GM18951 (cell line): ENCODE results near the gene MRGPRG.

Experiments
- POLR2A ChIP-seq: IDR thresholded peaks from 4 replicates; pipeline ENCODE4 v1.6.1; 2011; ENCODE audit warnings: mild to moderate bottlenecking; ENCODE audit not compliant: insufficient read length, insufficient read depth; ENCODE audit errors: extremely low read depth
- in situ Hi-C: fragments of 300-500 bp; cut with MboI; formaldehyde crosslinking; loops from one replicate; pipeline ENCODE4 v1.12.0; 2022; ENCODE audit warnings: low sequenced_read_pairs, mixed read lengths, inconsistent platforms; ENCODE audit not compliant: unreplicated experiment

MRGPRG gene

DNA sequence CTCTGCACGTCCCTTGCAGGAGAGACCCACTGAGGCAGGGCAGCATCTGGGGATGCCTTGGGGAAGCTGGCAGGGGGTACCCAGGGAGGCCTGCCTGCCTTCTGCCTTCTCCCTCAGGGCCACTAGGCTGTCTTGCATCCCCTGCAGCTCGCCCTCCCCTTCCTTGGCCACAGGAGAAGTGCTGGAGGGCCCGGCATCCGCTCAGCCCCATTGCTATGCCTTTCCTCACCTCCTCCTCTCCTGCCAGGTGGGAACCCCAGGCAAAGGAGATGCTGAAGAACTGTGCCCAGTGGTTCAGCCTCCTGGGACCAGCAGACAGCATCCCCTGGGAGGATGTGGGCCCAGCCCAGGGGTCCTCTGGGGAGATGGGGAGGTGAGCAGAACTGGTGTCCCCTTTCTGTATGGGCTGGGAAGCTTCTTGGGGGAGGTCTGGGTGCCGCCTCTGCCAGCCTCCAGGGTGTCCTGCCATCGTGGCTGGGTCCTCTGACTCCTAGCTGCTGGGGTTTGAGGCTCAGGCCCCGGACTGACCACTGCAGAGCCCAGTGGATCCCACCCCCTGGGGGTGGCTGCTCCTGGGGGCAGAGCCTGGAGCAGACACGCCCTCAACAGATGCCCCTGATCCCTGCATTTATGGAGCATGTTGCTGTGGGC is 20.6 kb downstream of the MRGPRG start:
- no peak for TF ChIP-seq POLR2A
- in situ Hi-C loops: no loop called here

DNA sequence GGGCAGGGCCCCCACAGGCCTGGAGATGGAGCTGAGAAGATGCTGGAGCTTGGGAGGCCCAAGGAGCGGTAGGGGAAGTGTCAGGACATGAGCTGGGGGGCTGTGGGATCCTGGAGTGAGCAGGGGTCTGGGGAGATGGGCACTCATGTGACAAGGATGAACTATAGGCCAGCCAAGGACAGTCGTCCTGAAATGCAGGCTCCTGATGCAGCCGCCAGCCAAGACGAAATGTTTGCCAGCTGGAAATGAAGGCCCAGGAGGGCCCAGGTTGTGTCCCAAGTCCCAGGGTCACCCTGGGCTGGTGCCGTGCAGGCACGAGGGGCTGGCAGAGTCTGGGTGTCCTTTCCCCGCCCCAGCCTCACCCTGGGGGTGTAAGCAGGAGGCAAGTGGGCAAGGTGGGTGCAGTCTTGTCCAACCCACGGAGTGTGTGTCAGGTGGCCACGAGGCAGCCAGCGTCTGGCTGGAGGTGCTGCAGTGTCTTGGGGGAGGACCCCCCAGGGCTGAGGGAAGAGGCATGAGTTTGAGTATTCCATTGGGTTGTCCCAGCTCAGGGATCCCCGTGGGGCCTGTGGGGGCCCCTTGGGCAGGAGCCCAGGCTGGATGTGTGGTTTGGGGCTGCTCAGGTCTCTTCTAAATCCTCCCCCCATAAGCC is 21.4 kb downstream of the MRGPRG start:
- in situ Hi-C loops: no loop called here
- TF ChIP-seq POLR2A: no peak

DNA sequence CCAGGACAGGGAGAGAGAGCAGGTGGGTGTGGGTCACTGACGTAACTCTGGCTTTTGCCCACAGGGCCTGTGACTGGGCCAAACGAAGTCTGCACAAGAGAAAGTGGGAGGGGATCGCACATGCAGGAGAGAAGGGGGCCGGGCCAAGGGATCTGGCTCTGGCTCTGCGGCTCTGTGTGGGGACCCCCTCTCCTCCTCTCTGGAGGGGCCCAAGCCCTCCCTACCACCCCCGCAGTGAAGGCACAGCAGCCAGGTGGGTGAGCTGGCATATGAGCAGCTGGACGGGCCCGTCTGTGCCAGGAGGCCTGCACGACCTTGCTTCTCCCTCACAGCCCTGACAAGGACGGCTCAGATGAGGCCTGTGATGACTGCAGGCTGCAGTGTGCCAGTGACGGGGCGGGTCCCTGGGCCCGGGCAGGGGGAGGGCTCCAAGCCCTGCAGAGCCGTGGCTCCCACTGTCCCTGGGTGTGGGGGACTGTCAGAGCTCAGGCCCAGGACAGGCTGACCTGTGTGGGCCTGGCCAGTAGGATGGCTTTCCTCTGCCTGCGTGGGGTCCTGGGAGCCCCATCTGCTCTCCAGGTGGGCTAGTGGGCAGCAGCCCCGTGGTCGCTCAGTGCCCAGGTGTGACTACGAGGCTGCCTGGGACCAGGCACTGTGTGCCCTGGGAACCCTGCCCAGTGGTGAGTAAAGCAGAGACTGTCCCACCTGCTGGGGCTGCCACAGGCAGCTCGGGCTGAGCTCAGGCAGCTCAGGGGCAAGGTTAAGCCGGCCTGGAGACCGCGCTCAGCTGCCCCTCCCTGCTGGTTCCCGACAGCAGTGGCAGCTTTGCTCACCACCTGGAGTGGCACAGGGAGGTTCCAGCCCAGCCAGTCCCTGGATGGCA is 22.2 kb downstream of the MRGPRG start:
- TF ChIP-seq POLR2A: no peak
- in situ Hi-C loops: no loop called here

DNA sequence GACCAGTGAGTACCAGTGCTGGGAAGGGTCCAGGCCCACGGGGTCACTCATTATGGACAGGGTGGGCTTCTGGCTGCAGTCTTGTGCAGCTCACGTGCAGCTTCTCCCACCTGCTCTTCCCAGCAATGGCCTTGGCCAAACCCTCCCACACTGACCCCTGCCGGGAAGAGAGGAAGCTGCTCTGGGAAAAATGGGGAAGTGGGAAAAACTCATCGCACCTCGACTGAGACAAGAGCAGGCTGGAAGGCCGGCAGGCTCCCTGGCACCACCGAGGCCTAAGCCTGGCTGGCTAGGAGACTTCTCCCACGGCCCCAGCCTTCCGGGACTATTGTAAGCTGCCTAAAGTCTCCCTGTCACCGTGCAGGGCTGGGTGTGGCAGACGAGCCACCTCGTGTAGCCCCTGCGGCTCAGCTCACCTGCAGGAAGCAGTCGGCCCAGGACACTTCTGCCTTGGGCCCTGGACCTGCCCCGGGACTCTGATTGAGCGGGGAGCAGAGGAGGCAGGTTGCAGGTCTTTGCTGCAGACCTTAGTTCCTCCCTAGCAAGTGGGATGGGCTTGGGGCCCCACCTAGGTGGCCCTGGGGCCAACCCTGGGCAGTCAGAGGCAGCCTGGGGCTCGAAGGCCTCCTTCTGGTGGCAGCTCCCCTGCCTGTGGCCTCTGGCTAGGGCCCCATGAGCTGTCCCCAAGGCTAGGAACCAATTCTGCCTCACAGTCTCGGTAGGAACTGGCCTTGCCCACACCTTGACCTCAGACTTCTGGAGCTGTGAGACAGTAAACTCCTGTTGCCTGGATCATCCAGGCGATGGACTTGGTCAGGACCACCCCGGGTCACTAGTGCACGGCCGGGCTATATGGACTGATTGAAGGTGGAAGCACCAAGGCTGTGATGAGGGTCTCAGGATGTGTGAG is 23.1 kb downstream of the MRGPRG start:
- TF ChIP-seq POLR2A: no peak
- in situ Hi-C loops: no loop called here

DNA sequence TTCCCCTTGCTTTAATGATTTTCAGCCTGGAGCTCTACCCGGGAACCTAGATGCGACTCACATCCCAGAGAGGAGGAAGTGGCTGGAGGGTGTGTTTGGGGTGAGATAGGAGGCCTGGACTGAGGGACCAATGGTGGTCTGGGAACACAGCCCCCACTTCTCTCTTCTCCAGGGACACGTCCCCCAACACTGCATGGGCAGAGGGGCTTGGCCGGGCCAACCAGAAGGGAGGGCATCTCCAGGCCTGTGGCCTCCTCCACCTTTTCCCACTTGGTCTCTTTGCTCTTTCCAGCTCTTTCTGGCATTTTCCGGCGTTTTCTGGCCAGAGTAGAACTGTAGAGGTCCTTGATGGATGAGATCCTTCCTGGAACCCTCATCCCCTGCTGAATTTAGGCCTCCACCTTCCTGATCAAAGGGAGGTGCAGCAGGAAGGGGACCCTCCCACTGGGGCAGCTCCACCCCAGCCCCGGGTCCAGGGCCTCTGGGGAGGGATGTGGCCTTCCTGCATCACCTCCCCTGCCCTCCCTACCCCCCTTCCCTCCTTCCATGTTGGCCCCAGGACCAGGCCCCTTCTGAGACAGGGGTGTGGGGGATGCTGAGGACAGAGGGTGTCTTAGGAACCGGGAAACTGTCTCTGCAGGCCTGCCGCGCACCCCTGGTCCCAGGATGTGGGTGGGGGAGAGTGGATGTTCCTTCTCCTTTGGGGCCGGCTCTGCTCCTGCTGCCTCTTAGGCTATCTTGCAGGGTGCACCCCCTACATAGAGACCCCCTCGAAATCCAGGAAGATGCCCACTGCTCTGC is 24.4 kb downstream of the MRGPRG start:
- no peak for TF ChIP-seq POLR2A
- in situ Hi-C loops: no loop called here

DNA sequence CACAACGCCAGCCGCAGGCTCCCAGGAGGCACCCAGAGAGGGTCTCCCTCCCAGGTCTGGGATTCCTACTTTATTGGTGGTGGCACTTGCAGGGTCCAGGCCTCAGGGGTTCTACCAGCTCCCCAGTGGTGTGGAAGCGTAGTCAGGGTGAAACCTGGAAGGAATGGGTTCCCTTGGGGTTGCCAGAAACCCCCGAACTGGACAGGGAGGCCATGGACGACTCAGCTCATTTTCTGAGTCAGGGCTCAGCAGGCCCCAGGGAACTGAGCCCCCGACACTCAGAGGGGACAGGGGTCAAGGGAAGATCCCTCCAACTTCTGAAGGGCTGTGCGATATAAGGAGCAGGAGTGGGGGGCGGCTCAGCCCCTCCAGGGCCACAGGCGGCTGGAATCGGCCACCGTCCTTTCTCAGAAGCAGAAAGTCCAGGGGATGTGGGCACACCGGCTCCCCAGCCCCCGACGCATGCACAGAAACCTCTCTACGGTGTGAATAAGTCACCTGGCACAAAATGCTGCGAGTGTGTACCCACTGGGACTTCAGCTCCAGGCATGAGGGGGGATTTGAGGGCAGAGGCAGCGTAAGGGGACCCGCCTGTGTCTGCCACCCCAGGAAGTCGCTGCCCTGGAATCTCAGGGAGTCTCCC is 25.1 kb downstream of the MRGPRG start:
- in situ Hi-C loops: no loop called here
- TF ChIP-seq POLR2A: no peak

DNA sequence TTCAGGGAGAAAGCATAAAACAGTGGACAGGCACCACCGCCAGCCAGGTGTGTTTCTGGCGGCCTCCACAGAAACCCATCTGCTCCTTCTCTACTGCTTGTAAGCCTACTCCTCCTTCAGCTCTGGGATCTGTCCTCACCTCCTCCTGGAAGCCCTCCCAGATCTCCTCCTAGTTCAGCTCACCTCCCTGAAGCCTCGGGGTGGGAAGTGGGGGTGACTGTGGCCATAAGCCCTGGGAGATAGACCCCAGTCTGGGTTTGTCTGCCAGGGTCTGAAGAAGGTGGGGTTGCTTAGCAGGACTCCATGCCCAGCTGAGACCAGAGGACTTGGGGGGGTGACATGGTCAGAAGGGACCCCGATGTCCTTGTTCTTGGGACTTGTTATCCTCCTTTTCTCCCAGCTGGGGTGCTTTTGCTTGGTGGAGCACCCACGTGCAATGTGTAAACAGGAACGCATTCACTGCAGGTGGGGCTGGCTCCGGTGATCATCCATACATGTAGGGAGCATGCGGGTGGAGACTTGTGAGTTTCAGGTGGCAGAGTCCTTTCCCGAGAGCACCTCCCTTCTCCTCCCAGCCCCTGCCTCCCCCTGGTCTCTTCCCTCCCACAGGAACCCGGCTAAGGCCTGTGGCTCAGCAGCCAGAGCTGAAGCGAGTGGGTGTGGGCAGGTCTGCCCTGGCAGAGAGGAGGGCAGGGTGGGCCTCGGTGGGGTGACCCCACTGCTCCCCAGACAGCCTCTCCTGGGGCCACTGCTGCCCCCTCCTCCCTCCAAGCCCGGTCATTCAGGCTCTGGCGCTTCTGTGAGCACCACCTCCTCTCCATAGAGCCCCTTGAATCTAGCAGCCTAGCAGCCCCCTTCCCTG is 25.9 kb downstream of the MRGPRG start:
- TF ChIP-seq POLR2A: no peak
- in situ Hi-C loops: no loop called here

DNA sequence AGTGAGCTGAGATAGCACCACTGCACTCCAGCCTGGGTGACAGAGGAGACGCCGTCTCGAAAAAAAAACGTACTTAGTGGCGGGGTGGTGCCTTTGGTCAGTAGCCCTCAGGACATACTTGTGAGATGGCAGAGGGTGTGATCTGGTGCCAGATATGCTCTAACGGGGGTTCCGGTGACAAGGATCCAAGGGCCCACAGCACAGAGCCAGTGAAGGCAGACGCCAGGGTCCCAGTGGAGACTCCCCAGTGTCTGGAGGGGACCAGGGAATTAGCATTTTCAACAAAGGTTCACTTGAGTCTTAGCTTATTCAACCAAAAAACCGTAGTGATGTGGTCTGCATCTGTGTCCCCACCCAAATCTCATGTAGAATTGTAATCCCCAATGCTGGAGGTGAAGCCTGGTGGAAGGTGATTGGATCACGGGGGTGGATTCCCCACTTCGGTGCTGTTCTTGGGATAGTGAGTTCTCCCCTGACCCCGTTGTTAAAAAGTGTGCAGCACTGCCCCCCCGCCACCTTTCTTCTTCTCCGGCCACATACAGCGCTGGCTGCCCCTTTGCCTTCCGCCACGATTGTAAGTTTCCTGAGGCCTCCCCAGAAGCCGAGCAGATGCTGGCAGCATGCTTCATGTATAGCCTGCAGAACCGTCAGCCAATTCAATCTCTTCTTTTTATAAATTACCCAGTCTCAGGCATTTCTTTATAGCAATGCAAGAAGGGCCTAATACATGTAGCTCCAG is 26.9 kb downstream of the MRGPRG start:
- in situ Hi-C loops: no loop called here
- no peak for TF ChIP-seq POLR2A

DNA sequence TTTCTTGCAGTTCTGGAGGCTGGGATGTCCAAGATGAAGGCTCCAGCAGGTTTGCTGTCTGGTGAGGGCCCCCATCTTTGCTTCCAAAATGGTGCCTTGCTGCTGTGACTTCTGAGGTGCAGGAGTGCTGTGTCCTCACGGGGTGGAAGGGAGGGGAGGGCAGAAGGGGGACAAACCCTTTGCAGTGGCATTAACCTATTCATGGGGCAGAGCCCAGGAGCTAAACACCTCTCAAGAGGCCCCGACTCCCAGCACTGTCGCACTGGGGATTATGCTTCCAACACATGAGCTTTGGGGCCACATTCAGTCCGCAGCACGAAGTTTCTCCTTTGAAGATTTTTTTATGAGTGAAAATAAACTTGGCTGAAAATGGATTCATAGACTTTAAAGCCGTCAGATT is 28.0 kb downstream of the MRGPRG start:
- no peak for TF ChIP-seq POLR2A
- in situ Hi-C loops: no loop called here

DNA sequence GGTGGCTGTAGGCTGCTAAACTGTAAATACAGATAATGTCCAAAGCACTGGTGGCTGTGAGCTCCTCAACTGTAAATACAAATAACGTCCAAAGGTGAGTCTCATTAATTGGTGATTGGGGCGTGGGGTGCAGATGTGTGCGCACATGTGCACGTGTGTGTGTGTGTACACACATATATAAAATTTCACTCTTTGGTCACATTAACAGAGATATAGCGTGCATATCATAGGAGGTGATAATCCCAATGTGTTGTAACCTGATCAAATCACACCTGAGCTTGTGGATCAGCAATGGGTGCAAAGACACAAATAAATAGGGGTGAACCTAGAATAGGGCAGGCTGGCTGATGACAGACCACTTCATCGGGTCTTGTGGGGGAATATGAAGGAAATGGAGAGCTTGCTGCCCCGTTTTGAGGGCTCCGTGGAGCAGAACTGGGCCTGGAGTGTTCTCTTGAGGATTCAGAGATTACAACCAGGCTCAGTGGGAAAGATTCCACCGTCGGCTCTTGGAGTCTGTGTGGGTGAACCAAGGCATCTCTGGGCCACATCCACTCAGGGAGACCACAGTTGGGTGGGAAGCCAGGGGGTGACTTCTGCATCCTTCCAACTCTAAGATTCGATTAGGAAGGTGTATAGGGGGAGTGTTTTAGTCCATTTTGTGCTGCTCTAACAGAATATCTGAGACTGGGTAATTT is 28.6 kb downstream of the MRGPRG start:
- no peak for TF ChIP-seq POLR2A
- in situ Hi-C loops: no loop called here
